WERI-Rb-1 (cell line): Measurements from ENCODE around the gene TMEM121.
A peak's percentile ranks its signal among the peaks of the same experiment; 100 is the strongest.

ENCODE experiments used
- DNase-seq: peaks from one replicate; pipeline ENCODE4 v3.0.0-alpha.2; 2020
- H3K27ac ChIP-seq: fragments of 250-450 bp; sonication (Bioruptor Pico); 2 replicates; pipeline ENCODE4 v1.5.1; 2020; ENCODE audit warnings: mild to moderate bottlenecking, moderate library complexity
- H3K27me3 ChIP-seq: fragments of 250-450 bp; sonication (Bioruptor Pico); 2 replicates; pipeline ENCODE4 v1.5.1; 2021; ENCODE audit warnings: mild to moderate bottlenecking, low read depth, moderate library complexity; ENCODE audit not compliant: insufficient read depth, severe bottlenecking
- H3K36me3 ChIP-seq: fragments of 250-450 bp; sonication (Bioruptor Pico); 2 replicates; pipeline ENCODE4 v1.5.1; 2020; ENCODE audit warnings: mild to moderate bottlenecking, moderate library complexity
- H3K4me3 ChIP-seq: 2 replicates; pipeline ENCODE4 v1.5.1; 2011; ENCODE audit warnings: low read depth, mild to moderate bottlenecking, control low read depth, low read length
- H3K9me3 ChIP-seq: fragments of 250-450 bp; sonication (Bioruptor Pico); 2 replicates; pipeline ENCODE4 v1.5.1; 2021; ENCODE audit warnings: mild to moderate bottlenecking, moderate library complexity; ENCODE audit not compliant: severe bottlenecking
- CTCF ChIP-seq: IDR thresholded peaks from 2 replicates; pipeline ENCODE4 v1.5.1; 2011; ENCODE audit warnings: low read depth, mild to moderate bottlenecking, control low read depth, inconsistent platforms, low read length

TMEM121 gene

GRCh38 chr14:105496831-105497591 is 29.4 kb upstream of the TMEM121 start:
- Histone ChIP-seq H3K27ac (peak overlapping the region; percentile 92), H3K4me3 (no peak overlapping the region), H3K9me3 (no peaks in the 10 kb centered on the region), H3K36me3 (peaks cover 22% of the 10 kb centered on the region), H3K27me3 (no peaks in the 10 kb centered on the region)
- DNase-seq: no peak
- no peak for TF ChIP-seq CTCF

DNA sequence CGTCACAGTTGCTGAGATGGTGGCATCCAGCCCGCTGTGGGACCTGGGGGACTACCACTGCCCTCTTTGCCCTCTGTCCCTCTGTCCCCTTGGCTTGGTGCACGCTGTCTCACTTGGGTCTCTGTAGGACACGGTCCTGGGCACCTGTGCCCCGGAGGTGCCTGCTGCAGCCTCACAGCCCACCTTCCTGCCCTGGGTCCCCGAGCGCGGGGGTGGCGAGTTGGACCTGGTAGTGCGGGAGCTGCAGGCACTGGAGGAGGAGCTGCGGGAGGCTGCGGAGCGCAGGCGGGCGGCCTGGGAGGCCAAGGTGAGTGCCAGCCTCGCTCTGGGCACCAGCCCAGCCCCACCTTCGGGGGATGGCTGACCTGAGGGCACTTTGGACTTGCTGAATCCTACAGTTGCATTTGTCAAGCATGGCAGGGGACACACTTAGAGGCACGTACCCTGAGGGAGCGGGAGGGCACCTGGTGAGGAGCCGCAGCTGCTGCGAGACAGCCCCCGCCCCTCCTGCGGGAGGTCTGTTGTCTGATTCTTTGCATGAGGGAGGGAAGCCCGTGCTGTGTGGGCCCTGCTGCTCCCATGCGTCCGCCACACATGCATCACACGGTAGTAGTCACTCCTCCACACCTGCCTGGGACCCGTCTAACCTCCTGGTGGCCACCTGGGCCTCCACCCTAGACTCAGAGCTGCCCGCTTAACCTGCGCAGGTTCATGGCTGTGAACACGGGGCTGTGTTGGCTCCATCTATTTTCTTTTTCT is 28.5 kb upstream of the TMEM121 start:
- TF ChIP-seq CTCF: no peak
- Histone ChIP-seq H3K27ac (peak overlapping the region; percentile 92), H3K9me3 (no peaks in the 10 kb centered on the region), H3K36me3 (peaks cover 14% of the 10 kb centered on the region), H3K4me3 (no peak overlapping the region), H3K27me3 (no peaks in the 10 kb centered on the region)
- no peak for DNase-seq

DNA sequence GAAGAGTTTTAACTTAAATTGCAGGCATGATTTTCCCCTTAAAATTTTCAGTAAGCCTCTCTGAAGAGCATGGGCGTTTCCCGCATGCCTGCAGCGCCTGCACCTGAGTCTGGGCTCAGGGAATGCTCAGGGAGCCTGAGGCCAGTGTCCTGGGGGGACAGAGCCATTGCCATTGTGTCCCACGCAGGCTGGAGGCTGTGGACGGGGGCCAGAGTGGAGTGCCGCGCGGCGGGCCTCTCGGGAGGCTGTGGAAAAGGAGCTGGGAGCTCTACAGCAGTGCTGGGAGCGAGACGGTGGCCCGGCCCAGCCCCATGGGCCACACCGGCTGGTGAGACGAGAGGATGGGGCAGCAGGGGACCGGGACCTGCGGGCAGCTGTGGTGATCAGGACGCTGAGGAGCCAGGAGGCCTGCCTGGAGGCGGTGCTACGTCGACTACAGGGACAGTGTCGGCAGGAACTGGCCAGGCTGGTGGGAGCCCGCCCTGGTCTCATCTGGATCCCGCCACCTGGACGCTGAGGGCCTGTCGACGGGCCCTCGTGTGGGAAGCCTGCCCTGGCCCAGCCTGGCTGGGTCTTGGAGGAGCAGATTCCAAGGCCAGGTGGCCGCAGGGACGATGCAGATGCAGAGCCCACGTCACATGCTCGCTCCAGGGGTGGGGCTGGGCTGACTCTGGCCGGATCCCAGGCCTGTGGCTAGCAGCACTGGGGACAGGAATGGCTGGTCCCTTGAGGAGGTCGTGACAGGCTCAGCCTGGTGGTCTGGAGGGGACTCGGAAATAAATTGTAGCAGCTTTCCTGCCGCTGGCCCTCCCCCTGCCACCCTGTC is 27.7 kb upstream of the TMEM121 start:
- no peak for TF ChIP-seq CTCF
- H3K4me3 ChIP-seq: peak overlapping the region; percentile 34
- peak; percentile 71 for DNase-seq

GRCh38 chr14:105499256-105500035 is 26.9 kb upstream of the TMEM121 start:
- peak overlapping the region; percentile 34 for H3K4me3 ChIP-seq
- no peaks in the 10 kb centered on the region for H3K9me3 ChIP-seq
- peak; percentile 93 for DNase-seq
- TF ChIP-seq CTCF: no peak
- H3K36me3 ChIP-seq: peaks cover 3% of the 10 kb centered on the region
- H3K27me3 ChIP-seq: no peaks in the 10 kb centered on the region
- peak overlapping the region; percentile 92 for H3K27ac ChIP-seq

More for the DNA sequence above, 27.7 kb upstream of the TMEM121 start:
- Histone ChIP-seq H3K27ac (peak overlapping the region; percentile 92), H3K27me3 (no peaks in the 10 kb centered on the region), H3K36me3 (peaks cover 7% of the 10 kb centered on the region), H3K9me3 (no peaks in the 10 kb centered on the region)

- Histone ChIP-seq H3K9me3 (no peaks in the 10 kb centered on the region), H3K27me3 (no peaks in the 10 kb centered on the region), H3K4me3 (no peak overlapping the region), H3K36me3 (peaks cover 3% of the 10 kb centered on the region), H3K27ac (peak overlapping the region; percentile 92)
- DNase-seq: peak; percentile 13
- no peak for TF ChIP-seq CTCF
Observed at GRCh38 chr14:105500036-105500725, 26.2 kb upstream of the TMEM121 start.
